HepG2 (cell line): ENCODE data around the gene IRS1. TPM values are rescaled to one million over a fixed set of nuclear protein-coding genes. Genes with fewer than 3 reads are reported as not detected.

Experiments
- AGO2 ChIP-seq: fragments of 200-400 bp; formaldehyde crosslinking; optimal IDR thresholded peaks from 2 replicates; pipeline ENCODE3; 2017; ENCODE audit warnings: mild to moderate bottlenecking, low read depth, low read length, moderate library complexity
- CAMTA2 ChIP-seq: sonication (generic); formaldehyde crosslinking; IDR thresholded peaks from 2 replicates; pipeline ENCODE4 v1.4.0; 2020; ENCODE audit warnings: mild to moderate bottlenecking, missing genetic modification reagents, borderline replicate concordance
- NRL ChIP-seq: sonication (generic); formaldehyde crosslinking; IDR thresholded peaks from 2 replicates; pipeline ENCODE4 v1.5.0; 2020; ENCODE audit warnings: missing genetic modification reagents, mild to moderate bottlenecking, moderate library complexity, borderline replicate concordance
- POLR2G ChIP-seq: fragments of 200-400 bp; formaldehyde crosslinking; IDR thresholded peaks from 2 replicates; pipeline ENCODE4 v1.6.1; 2018; ENCODE audit warnings: mild to moderate bottlenecking, low read depth, low read length, moderate library complexity
- RARA ChIP-seq: IDR thresholded peaks from 2 replicates; pipeline ENCODE4 v1.6.1; 2016; ENCODE audit warnings: missing genetic modification reagents, missing compliant biosample characterization
- TCF7L2 ChIP-seq: IDR thresholded peaks from 2 replicates; pipeline ENCODE4 v1.6.1; 2011; ENCODE audit warnings: mild to moderate bottlenecking, low read depth, low read length, moderate library complexity
- ZBTB1 ChIP-seq: sonication (generic); formaldehyde crosslinking; IDR thresholded peaks from 2 replicates; pipeline ENCODE4 v1.4.0; 2020; ENCODE audit warnings: missing genetic modification reagents, borderline replicate concordance
- ZC3H13 ChIP-seq: sonication (generic); formaldehyde crosslinking; IDR thresholded peaks from 2 replicates; pipeline ENCODE4 v1.8.1; 2023; ENCODE audit warnings: mild to moderate bottlenecking, missing genetic modification reagents, moderate library complexity
- ZFP62 ChIP-seq: sonication (generic); formaldehyde crosslinking; IDR thresholded peaks from 2 replicates; pipeline ENCODE4 v1.4.0; 2020; ENCODE audit warnings: missing genetic modification reagents
- ZNF10 ChIP-seq: sonication (generic); formaldehyde crosslinking; IDR thresholded peaks from 2 replicates; pipeline ENCODE4 v1.4.0; 2020; ENCODE audit warnings: mild to moderate bottlenecking, low read depth, missing genetic modification reagents, borderline replicate concordance
- ZNF121 ChIP-seq: sonication (generic); formaldehyde crosslinking; IDR thresholded peaks from 2 replicates; pipeline ENCODE4 v1.5.0; 2020; ENCODE audit warnings: mild to moderate bottlenecking, missing genetic modification reagents
- ZNF292 ChIP-seq: sonication (generic); formaldehyde crosslinking; IDR thresholded peaks from 2 replicates; pipeline ENCODE4 v1.8.1; 2022; ENCODE audit warnings: mild to moderate bottlenecking, low read depth, missing genetic modification reagents, borderline replicate concordance
- ZNF335 ChIP-seq: sonication (generic); formaldehyde crosslinking; IDR thresholded peaks from 2 replicates; pipeline ENCODE4 v1.4.0; 2020; ENCODE audit warnings: missing genetic modification reagents
- ZNF431 ChIP-seq: sonication (generic); formaldehyde crosslinking; IDR thresholded peaks from 2 replicates; pipeline ENCODE4 v1.9.0; 2022; ENCODE audit warnings: missing genetic modification reagents, low read depth, mild to moderate bottlenecking, borderline replicate concordance
- ZNF660 ChIP-seq: sonication (generic); formaldehyde crosslinking; IDR thresholded peaks from 2 replicates; pipeline ENCODE4 v1.5.1; 2020; ENCODE audit warnings: mild to moderate bottlenecking, low read depth, missing genetic modification reagents, borderline replicate concordance
- ZNF768 ChIP-seq: sonication (generic); formaldehyde crosslinking; IDR thresholded peaks from 2 replicates; pipeline ENCODE4 v1.4.0; 2020; ENCODE audit warnings: missing genetic modification reagents
- ZNF781 ChIP-seq: sonication (generic); formaldehyde crosslinking; IDR thresholded peaks from 2 replicates; pipeline ENCODE4 v1.5.1; 2020; ENCODE audit warnings: borderline replicate concordance, mild to moderate bottlenecking, missing genetic modification reagents; ENCODE audit errors: not compliant biosample characterization
- ZNF83 ChIP-seq: sonication (generic); formaldehyde crosslinking; IDR thresholded peaks from 2 replicates; pipeline ENCODE4 v1.4.0; 2020; ENCODE audit warnings: missing genetic modification reagents, mild to moderate bottlenecking, borderline replicate concordance
- polyA plus RNA-seq, 8 experiments: library from polyadenylated mRNA; depleted of rRNA in 3 of 8; stranded (reverse) in 7 of 8; unstranded in 1 of 8; fragments of >200 nt; fragmentation: Illumina TruSeq in 4 of 8; extraction: Trizol in 4 of 8; gene quantifications; 2 replicates each; pipeline versions ENCODE4 v1.2.1 to v1.2.3, GENCODE V29; 2011 to 2016; ENCODE audit warnings: low read depth in 4 of 8, missing spikeins in 1 of 8, mixed read lengths in 1 of 8; ENCODE audit not compliant: insufficient read depth in 1 of 8
- total RNA-seq, 5 experiments: library from RNA; depleted of rRNA; stranded (reverse); fragments of >200 nt; fragmentation: Illumina TruSeq; extraction: Trizol; gene quantifications; 2 replicates each; pipeline ENCODE4 v1.2.3, GENCODE V29; 2016; ENCODE audit warnings: low read depth in 1 of 5
- TF ChIP-seq, protein P1 (sequence below): sonication (generic); formaldehyde crosslinking; IDR thresholded peaks from 2 replicates; pipeline ENCODE4 v1.4.0; 2020; ENCODE audit warnings: missing genetic modification reagents, mild to moderate bottlenecking, borderline replicate concordance
- TF ChIP-seq, protein P2 (sequence below): IDR thresholded peaks from 2 replicates; pipeline ENCODE4 v1.6.1; 2016; ENCODE audit warnings: mild to moderate bottlenecking, missing biosample characterization, missing genetic modification reagents
- TF ChIP-seq, protein P3 (sequence below): sonication (generic); formaldehyde crosslinking; IDR thresholded peaks from 2 replicates; pipeline ENCODE4 v1.8.1; 2023; ENCODE audit warnings: missing genetic modification reagents, inconsistent platforms, borderline replicate concordance
- TF ChIP-seq, protein P4 (sequence below): sonication (generic); formaldehyde crosslinking; IDR thresholded peaks from 2 replicates; pipeline ENCODE4 v1.4.0; 2020; ENCODE audit warnings: missing genetic modification reagents

Gene IRS1
- total and polyA plus RNA-seq, 2 of the 13 experiments (the other 11 are each of a cell fraction or from before 2014, with no cell fraction given), result 8.7 to 9.0 TPM

DNA sequence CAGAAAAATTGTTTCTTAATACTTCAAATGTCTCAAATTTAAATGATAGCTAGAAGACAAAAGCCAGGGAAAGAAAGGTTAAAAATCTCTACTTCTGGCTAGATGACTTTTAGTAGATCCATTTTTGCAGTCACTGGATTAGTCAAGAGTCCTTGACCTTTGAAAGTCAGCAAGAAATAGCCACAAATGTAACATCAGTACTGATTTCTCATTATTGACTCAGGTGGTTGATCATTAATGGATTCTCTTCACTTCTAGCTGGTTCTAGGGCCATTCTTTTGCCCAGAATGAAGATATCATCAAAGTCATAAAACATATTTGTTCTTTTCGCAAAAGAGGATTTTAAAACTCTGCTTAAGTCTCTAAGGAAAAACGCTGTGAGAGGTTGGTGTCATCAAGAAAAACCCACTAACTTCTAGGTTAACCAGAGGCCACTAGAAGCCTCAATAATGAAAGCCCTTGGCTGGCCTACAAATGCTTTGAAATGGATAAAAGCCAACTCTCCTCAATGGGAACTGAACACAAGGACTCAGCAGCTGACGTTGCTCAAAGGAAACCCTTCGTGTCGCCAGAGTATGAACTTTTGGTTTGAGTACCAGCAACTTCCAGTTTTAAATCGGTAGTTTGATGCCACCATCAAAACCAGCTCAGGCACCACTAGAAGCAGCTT lies 66.3 kb downstream of the IRS1 start (continued):
- TF ChIP-seq ZC3H13 (CRISPR knock-in tag), result no peak
- peak; percentile 66; the same call in 1 of the 2 replicates for TF ChIP-seq ZNF292
- peak; percentile 48; the same call in 1 of the 2 replicates for TF ChIP-seq ZNF121 (CRISPR knock-in tag)
- TF ChIP-seq ZFP62 (CRISPR knock-in tag), result no peak
- TF ChIP-seq AGO2, result no peak
- no peak; the same call in 1 of the 2 replicates for TF ChIP-seq ZNF335 (CRISPR knock-in tag)
- TF ChIP-seq RARA, result peak; percentile 97
- TF ChIP-seq CAMTA2 (CRISPR knock-in tag), result no peak
- no peak for TF ChIP-seq TCF7L2
- TF ChIP-seq, protein P1, sequence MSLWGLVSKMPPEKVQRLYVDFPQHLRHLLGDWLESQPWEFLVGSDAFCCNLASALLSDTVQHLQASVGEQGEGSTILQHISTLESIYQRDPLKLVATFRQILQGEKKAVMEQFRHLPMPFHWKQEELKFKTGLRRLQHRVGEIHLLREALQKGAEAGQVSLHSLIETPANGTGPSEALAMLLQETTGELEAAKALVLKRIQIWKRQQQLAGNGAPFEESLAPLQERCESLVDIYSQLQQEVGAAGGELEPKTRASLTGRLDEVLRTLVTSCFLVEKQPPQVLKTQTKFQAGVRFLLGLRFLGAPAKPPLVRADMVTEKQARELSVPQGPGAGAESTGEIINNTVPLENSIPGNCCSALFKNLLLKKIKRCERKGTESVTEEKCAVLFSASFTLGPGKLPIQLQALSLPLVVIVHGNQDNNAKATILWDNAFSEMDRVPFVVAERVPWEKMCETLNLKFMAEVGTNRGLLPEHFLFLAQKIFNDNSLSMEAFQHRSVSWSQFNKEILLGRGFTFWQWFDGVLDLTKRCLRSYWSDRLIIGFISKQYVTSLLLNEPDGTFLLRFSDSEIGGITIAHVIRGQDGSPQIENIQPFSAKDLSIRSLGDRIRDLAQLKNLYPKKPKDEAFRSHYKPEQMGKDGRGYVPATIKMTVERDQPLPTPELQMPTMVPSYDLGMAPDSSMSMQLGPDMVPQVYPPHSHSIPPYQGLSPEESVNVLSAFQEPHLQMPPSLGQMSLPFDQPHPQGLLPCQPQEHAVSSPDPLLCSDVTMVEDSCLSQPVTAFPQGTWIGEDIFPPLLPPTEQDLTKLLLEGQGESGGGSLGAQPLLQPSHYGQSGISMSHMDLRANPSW (CRISPR knock-in tag), result peak; percentile 94; the same call in 1 of the 2 replicates
- TF ChIP-seq ZNF660 (CRISPR knock-in tag), result no peak
- no peak for TF ChIP-seq ZNF431
- TF ChIP-seq ZNF10 (CRISPR knock-in tag), result no peak
- TF ChIP-seq ZNF83 (CRISPR knock-in tag), result no peak
- TF ChIP-seq, protein P2, sequence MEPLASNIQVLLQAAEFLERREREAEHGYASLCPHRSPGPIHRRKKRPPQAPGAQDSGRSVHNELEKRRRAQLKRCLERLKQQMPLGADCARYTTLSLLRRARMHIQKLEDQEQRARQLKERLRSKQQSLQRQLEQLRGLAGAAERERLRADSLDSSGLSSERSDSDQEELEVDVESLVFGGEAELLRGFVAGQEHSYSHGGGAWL, result no peak
- TF ChIP-seq, protein P3, sequence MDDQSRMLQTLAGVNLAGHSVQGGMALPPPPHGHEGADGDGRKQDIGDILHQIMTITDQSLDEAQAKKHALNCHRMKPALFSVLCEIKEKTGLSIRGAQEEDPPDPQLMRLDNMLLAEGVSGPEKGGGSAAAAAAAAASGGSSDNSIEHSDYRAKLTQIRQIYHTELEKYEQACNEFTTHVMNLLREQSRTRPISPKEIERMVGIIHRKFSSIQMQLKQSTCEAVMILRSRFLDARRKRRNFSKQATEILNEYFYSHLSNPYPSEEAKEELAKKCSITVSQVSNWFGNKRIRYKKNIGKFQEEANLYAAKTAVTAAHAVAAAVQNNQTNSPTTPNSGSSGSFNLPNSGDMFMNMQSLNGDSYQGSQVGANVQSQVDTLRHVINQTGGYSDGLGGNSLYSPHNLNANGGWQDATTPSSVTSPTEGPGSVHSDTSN (CRISPR knock-in tag), result no peak
- TF ChIP-seq ZNF768 (CRISPR knock-in tag), result no peak
- TF ChIP-seq, protein P4, sequence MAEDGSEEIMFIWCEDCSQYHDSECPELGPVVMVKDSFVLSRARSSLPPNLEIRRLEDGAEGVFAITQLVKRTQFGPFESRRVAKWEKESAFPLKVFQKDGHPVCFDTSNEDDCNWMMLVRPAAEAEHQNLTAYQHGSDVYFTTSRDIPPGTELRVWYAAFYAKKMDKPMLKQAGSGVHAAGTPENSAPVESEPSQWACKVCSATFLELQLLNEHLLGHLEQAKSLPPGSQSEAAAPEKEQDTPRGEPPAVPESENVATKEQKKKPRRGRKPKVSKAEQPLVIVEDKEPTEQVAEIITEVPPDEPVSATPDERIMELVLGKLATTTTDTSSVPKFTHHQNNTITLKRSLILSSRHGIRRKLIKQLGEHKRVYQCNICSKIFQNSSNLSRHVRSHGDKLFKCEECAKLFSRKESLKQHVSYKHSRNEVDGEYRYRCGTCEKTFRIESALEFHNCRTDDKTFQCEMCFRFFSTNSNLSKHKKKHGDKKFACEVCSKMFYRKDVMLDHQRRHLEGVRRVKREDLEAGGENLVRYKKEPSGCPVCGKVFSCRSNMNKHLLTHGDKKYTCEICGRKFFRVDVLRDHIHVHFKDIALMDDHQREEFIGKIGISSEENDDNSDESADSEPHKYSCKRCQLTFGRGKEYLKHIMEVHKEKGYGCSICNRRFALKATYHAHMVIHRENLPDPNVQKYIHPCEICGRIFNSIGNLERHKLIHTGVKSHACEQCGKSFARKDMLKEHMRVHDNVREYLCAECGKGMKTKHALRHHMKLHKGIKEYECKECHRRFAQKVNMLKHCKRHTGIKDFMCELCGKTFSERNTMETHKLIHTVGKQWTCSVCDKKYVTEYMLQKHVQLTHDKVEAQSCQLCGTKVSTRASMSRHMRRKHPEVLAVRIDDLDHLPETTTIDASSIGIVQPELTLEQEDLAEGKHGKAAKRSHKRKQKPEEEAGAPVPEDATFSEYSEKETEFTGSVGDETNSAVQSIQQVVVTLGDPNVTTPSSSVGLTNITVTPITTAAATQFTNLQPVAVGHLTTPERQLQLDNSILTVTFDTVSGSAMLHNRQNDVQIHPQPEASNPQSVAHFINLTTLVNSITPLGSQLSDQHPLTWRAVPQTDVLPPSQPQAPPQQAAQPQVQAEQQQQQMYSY, result no peak
- peak; percentile 54 for TF ChIP-seq POLR2G
- TF ChIP-seq NRL (CRISPR knock-in tag), result no peak
- peak; percentile 34 for TF ChIP-seq ZNF781 (CRISPR knock-in tag)
- TF ChIP-seq ZBTB1 (CRISPR knock-in tag), result no peak
